Lower leg skin (tissue), 3 donors: ENCODE data around the gene RPGR.

Experiments
- POLR2A ChIP-seq, 2 donors: fragments of 450-650 bp; IDR thresholded peaks; one replicate each; pipeline ENCODE4 v1.6.1; 2016 to 2017; ENCODE audit warnings: antibody characterized with exemption in 2 of 2, mild to moderate bottlenecking in 1 of 2, moderate library complexity in 1 of 2
- TF ChIP-seq, protein P1 (sequence below), 3 donors: fragments of 450-650 bp; IDR thresholded peaks; one replicate each; pipeline ENCODE4 v1.5.1; 2016; ENCODE audit warnings: antibody characterized with exemption in 3 of 3, mild to moderate bottlenecking in 3 of 3, moderate library complexity in 2 of 3

DNA sequence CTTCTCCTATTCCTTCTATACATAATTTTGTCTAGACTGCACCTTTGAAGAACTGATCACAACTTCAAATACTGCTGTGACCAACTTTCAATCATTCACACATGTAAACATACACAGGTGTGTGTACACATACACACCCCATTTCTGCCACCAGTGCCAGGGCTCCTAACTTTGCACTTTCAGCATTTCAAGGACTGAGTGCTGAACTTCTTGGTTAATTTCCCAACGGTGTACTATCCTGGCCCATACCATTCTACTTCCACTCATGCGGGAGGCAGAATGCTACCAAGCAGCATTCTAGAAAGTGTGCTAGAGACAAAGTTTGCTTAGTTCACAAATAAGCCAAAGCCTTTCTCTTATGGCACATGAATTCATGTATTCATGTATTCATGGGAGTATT, 51.2 kb downstream of the RPGR start:
- TF ChIP-seq, protein P1, sequence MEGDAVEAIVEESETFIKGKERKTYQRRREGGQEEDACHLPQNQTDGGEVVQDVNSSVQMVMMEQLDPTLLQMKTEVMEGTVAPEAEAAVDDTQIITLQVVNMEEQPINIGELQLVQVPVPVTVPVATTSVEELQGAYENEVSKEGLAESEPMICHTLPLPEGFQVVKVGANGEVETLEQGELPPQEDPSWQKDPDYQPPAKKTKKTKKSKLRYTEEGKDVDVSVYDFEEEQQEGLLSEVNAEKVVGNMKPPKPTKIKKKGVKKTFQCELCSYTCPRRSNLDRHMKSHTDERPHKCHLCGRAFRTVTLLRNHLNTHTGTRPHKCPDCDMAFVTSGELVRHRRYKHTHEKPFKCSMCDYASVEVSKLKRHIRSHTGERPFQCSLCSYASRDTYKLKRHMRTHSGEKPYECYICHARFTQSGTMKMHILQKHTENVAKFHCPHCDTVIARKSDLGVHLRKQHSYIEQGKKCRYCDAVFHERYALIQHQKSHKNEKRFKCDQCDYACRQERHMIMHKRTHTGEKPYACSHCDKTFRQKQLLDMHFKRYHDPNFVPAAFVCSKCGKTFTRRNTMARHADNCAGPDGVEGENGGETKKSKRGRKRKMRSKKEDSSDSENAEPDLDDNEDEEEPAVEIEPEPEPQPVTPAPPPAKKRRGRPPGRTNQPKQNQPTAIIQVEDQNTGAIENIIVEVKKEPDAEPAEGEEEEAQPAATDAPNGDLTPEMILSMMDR (IDR thresholded peaks at IDR 0.05): no peak
- no peak for TF ChIP-seq POLR2A (IDR thresholded peaks at IDR 0.05)
